Activated naive CD8-positive, alpha-beta T cell treated with anti-CD3 and anti-CD28 coated beads for 36 hours (primary cell): ENCODE measurements around the gene MACC1. TPM values are rescaled to one million over a fixed set of nuclear protein-coding genes. Genes with fewer than 3 reads are reported as not detected.

ENCODE experiments used
- DNase-seq: peaks from one replicate; pipeline ENCODE4 v3.0.0; 2021
- H3K27ac Mint-ChIP-seq: one replicate; pipeline ENCODE4 v1.8.0; 2022; ENCODE audit warnings: mild to moderate bottlenecking, moderate library complexity, mixed read lengths
- H3K27me3 Mint-ChIP-seq: one replicate; pipeline ENCODE4 v1.8.0; 2022; ENCODE audit warnings: mild to moderate bottlenecking, mixed read lengths
- H3K36me3 Mint-ChIP-seq: one replicate; pipeline ENCODE4 v1.8.0; 2021; ENCODE audit warnings: mild to moderate bottlenecking, mixed read lengths
- H3K4me1 Mint-ChIP-seq: one replicate; pipeline ENCODE4 v1.8.0; 2021; ENCODE audit warnings: mixed read lengths
- H3K4me3 Mint-ChIP-seq: one replicate; pipeline ENCODE4 v1.8.0; 2022; ENCODE audit warnings: mild to moderate bottlenecking, moderate library complexity, mixed read lengths
- H3K9me3 Mint-ChIP-seq: one replicate; pipeline ENCODE4 v1.8.0; 2022; ENCODE audit warnings: mixed read lengths
- total RNA-seq, 2 experiments: library from RNA; stranded (reverse); gene quantifications; one replicate each; pipeline ENCODE4 v1.2.3, GENCODE V29; 2021

Gene MACC1, protein sequence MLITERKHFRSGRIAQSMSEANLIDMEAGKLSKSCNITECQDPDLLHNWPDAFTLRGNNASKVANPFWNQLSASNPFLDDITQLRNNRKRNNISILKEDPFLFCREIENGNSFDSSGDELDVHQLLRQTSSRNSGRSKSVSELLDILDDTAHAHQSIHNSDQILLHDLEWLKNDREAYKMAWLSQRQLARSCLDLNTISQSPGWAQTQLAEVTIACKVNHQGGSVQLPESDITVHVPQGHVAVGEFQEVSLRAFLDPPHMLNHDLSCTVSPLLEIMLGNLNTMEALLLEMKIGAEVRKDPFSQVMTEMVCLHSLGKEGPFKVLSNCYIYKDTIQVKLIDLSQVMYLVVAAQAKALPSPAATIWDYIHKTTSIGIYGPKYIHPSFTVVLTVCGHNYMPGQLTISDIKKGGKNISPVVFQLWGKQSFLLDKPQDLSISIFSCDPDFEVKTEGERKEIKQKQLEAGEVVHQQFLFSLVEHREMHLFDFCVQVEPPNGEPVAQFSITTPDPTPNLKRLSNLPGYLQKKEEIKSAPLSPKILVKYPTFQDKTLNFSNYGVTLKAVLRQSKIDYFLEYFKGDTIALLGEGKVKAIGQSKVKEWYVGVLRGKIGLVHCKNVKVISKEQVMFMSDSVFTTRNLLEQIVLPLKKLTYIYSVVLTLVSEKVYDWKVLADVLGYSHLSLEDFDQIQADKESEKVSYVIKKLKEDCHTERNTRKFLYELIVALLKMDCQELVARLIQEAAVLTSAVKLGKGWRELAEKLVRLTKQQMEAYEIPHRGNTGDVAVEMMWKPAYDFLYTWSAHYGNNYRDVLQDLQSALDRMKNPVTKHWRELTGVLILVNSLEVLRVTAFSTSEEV
- under 1 TPM; 0.12 to 0.14 TPM for total RNA-seq

DNA sequence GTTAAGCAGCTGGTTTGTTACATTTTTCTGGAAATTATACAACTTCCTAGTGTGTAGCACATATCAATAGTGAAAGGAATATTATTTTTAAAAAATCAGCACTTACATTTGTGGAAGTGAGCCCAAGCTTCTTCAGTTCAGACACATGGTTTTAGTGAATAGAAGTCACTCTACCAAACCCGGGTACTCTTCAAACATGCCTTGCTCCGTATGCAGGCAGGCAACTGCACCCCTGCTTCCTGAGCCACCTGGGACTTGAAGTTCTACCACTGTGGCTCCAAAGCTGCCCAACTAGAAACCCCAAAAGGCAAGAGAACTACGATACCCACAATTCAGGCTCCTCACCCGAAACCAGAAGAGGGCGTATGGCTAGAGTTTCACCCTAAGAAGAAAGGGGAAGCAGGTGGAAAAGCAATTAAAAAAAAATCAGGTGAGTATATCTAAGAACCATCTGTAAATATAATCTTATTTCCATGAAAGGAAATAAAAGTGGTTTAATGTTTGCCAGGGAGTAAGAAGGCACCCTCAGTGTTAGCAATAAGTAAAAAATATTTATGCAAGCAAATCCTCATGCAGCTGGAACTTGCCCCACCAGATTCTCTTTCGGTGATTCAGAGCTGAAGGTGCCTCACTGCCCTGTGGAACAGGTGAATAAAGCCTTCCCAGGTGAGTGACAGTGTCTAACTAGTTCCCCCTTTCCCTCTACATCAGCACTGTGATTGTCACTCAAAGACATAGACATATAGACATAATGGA lies at the start of gene MACC1:
MACC1 (minus strand) TSS at position 192 of the 756 bp plus-strand sequence. CDS start 55,522 bp downstream, outside the sequence.
- peaks cover 23% of the 10 kb centered on the region for H3K4me1 Mint-ChIP-seq

DNA sequence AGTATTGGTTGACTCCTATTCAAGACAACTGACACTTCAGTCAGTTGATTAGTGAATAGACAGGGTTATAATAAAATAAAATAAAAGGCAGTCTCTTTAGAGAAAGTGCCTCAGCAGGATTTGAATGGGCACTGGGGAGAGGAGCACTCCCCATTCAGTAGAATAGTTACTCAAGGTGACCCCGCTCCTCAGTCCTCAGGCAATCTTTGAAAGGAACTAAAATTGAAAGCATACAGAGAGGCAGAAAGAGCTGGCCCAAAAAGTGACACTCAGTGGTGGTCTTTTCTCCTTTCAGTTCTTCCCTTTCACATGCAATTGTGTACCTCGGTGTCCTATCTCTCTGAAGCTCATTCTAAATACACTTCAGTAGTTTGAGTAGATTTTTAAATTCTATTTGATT lies 47.4 kb upstream of the MACC1 start:
- Mint-ChIP-seq H3K27me3 (no peaks in the 10 kb centered on the region), H3K4me3 (no peak overlapping the region), H3K4me1 (no peaks in the 10 kb centered on the region), H3K36me3 (no peaks in the 10 kb centered on the region), H3K9me3 (no peaks in the 10 kb centered on the region), H3K27ac (no peak overlapping the region)
- no peak for DNase-seq

More for the DNA sequence above, at the start of gene MACC1:
- no peaks in the 10 kb centered on the region for H3K9me3 Mint-ChIP-seq
- peak; percentile 6 for DNase-seq
- H3K36me3 Mint-ChIP-seq, result peaks cover 2% of the 10 kb centered on the region
- peaks cover 4% of the 10 kb centered on the region for H3K27me3 Mint-ChIP-seq
- no peak within 1 kb of the TSS for H3K4me3 Mint-ChIP-seq
- no peak within 1 kb of the TSS for H3K27ac Mint-ChIP-seq

DNA sequence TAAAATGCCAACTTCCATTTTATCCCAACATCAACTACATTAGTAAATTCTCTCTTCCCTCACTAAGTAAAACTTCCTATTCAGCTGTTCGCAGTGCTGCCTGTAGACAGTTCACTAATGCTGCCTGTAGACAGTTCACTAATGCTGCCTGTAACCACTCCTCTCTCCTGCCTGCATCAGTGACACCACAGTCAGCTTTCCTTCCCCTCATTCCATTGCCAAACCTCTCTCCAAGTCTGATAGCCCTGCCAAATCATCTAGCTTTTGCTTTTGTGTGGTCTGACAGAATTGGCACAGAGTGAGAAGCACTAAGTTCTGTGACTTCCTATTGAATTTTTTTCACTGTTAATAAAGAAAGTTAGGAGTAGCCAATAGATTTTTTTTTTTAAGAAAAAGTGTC lies 43.0 kb upstream of the MACC1 start:
- no peak overlapping the region for H3K27ac Mint-ChIP-seq
- no peaks in the 10 kb centered on the region for H3K4me1 Mint-ChIP-seq
- H3K36me3 Mint-ChIP-seq, result no peaks in the 10 kb centered on the region
- no peak for DNase-seq
- no peaks in the 10 kb centered on the region for H3K27me3 Mint-ChIP-seq
- no peak overlapping the region for H3K4me3 Mint-ChIP-seq
- no peaks in the 10 kb centered on the region for H3K9me3 Mint-ChIP-seq

DNA sequence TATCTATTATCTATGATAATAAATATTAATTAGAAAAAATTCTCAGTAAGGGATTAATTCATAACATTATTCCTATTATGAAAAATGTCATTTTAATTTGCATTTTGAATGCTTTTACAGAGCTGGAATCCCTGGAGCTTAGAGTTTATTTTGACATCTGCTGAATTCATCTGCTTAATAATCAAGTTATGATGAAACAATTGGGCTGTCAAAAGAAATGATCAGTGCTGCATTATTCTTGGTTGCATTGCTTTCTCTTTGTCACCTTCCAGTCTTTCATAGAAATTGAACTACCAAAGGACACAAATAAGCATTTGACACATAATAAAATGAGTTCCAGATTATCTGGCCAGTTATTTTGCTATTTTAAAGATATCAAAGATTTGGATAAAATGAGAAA lies 40.0 kb upstream of the MACC1 start:
- Mint-ChIP-seq H3K9me3 (no peaks in the 10 kb centered on the region), H3K4me3 (no peak overlapping the region), H3K27ac (no peak overlapping the region), H3K36me3 (no peaks in the 10 kb centered on the region), H3K27me3 (no peaks in the 10 kb centered on the region), H3K4me1 (no peaks in the 10 kb centered on the region)
- no peak for DNase-seq

DNA sequence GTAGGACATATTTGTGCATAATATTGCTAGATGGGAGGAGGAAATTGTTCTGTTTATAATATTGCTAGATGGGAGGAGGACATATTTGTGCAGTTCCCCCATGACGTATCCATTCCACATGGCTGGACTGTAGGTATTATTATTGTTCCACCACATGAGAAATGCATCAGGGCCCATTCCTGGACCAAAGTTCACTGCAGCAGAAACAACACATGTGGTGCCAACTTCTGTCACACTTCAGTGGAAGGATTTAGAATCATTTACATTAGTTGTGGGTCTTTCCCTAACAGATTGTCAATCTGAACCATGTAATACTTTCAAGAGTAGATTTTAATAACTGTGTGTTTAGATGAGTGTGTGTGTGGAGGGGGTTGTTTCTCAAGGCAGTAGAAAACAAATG lies 32.7 kb upstream of the MACC1 start:
- no peak for DNase-seq
- no peak overlapping the region for H3K4me3 Mint-ChIP-seq
- peaks cover 16% of the 10 kb centered on the region for H3K27me3 Mint-ChIP-seq
- no peaks in the 10 kb centered on the region for H3K36me3 Mint-ChIP-seq
- no peaks in the 10 kb centered on the region for H3K4me1 Mint-ChIP-seq
- peaks cover 1% of the 10 kb centered on the region for H3K9me3 Mint-ChIP-seq
- no peak overlapping the region for H3K27ac Mint-ChIP-seq

DNA sequence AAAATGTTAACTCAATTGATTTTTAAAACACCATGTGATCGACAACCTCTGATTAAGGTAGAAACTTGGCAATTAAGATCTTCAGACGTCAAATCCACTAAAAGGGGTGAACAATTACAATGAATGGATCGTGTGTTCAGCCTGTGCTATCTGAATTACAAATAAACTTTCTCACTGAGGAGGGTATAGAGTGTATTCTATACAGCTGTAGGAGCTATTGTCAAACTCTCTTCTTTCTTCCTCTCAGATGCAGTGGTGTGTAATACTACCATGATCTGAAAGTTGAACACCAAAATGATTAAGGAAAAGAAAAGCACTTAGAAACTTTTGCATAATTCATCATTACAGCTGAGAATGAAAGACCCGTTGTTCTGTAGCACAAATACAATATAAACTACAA lies 32.2 kb upstream of the MACC1 start:
- H3K9me3 Mint-ChIP-seq, result peaks cover 1% of the 10 kb centered on the region
- no peak overlapping the region for H3K4me3 Mint-ChIP-seq
- H3K27ac Mint-ChIP-seq, result no peak overlapping the region
- no peak for DNase-seq
- H3K36me3 Mint-ChIP-seq, result no peaks in the 10 kb centered on the region
- no peaks in the 10 kb centered on the region for H3K4me1 Mint-ChIP-seq
- peaks cover 16% of the 10 kb centered on the region for H3K27me3 Mint-ChIP-seq

DNA sequence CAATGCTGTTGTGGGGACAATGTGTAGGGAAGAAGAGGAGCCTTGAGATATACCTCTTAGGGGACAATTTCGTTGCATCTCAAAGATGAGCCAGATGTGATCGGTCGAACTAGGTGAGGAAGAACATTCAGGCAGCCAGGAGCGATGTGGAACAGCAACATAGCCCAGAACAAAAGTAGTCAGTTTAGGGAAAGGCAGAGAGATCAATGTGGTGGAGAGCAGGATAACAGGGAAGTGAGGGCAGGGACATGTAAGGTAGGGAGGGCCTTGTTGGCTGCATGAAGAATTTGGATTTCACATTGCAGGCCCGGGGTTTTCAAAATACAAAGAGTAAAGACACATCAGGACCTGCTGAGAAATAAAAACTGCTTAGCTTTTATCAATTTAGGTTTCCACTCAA lies 29.1 kb upstream of the MACC1 start:
- Mint-ChIP-seq H3K27me3 (peaks cover 16% of the 10 kb centered on the region), H3K9me3 (peaks cover 3% of the 10 kb centered on the region), H3K27ac (no peak overlapping the region), H3K36me3 (no peaks in the 10 kb centered on the region), H3K4me1 (no peaks in the 10 kb centered on the region), H3K4me3 (no peak overlapping the region)
- no peak for DNase-seq

DNA sequence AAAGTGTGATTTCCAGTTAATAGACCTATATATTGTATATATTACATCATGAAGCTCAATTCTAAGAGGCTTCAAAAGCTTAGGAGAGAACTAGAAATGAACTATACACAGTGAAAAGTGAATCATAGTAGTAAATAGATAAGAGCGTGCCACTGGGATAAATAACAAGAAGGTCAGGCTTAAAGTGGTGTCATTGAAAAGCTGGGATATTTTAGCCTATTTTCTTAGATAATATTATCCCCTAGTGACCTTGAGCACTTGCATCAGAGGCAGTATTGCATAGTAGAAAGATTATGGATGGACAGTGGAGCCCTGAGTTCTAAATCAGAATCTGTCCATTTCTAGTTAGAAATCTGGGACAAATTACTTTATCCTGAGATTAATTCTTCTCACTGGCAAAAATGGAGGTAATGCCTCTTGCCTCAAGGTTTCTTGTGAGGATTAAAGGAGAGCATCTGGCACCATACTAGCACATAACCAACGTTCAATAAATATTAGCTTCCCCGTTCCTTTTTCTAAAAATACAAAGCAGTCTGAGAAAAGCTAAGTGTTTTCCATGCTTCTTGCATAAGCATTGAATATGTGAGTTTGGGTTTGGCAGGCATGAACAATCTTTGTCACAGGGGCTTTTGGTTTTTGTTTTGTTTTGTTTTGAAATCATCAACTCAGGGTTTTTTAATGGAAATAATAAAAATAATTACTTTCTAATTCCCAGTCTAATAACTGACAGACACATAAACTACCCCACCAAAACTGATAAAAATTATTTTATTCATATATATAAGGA lies 27.3 kb upstream of the MACC1 start:
- Mint-ChIP-seq H3K36me3 (peaks cover 3% of the 10 kb centered on the region), H3K4me3 (no peak overlapping the region), H3K4me1 (peaks cover 4% of the 10 kb centered on the region), H3K9me3 (peaks cover 3% of the 10 kb centered on the region), H3K27me3 (peaks cover 13% of the 10 kb centered on the region), H3K27ac (no peak overlapping the region)
- no peak for DNase-seq

DNA sequence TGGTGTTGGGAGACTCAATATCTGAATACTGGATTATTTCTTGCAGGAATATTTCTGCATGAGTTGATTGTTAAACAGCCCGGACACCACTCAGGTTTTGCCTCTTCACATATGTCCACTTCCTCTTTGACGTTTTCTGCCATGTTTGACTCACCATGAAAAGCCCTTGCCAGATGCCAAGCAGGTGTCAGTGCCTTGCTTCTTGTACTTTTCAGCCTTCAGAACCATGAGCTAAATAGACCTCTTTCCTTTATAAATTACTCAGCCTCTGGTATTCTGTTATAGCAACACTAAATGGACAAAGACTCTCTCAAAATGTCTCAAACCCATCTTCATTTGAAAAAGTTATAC lies 24.7 kb upstream of the MACC1 start:
- no peak overlapping the region for H3K27ac Mint-ChIP-seq
- H3K9me3 Mint-ChIP-seq, result peaks cover 4% of the 10 kb centered on the region
- peaks cover 16% of the 10 kb centered on the region for H3K4me1 Mint-ChIP-seq
- peaks cover 3% of the 10 kb centered on the region for H3K36me3 Mint-ChIP-seq
- no peak for DNase-seq
- H3K4me3 Mint-ChIP-seq, result no peak overlapping the region
- H3K27me3 Mint-ChIP-seq, result peaks cover 6% of the 10 kb centered on the region

DNA sequence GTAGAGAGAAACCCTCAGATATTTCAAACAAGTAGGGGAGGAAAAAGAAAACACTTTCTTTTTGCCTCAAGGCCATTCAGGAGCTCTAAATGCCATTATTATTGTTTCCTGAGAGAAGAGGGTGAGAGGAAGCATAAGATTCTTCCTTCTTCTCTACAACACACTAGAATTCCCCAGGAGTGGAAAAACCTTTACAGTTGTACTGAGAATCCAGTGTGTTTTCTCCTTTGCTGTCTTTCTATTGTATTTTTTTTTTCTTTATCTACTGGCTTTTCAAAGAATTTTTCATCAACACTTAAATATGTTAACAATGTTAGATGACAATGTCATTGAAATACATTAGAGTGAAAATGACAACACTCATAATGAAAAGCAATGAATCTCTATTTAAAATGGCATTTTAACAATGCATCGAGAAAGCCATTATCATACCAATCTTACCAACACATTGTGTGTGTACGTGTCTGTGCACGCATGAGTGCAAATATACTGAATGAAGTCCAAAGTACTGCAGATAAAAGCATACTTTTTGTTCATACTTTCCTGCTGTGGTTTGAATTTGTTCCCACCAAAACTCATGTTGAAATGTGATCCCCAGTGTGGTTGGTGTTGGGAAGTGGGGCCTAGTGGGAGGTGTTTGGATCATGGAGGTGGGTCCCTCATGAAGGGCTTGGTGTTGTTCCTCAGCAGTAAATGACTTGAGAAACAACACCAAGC lies 24.2 kb upstream of the MACC1 start:
- H3K4me3 Mint-ChIP-seq, result no peak overlapping the region
- H3K4me1 Mint-ChIP-seq, result peaks cover 16% of the 10 kb centered on the region
- no peak for DNase-seq
- H3K27me3 Mint-ChIP-seq, result peaks cover 11% of the 10 kb centered on the region
- peaks cover 3% of the 10 kb centered on the region for H3K36me3 Mint-ChIP-seq
- H3K27ac Mint-ChIP-seq, result no peak overlapping the region
- H3K9me3 Mint-ChIP-seq, result peaks cover 4% of the 10 kb centered on the region

DNA sequence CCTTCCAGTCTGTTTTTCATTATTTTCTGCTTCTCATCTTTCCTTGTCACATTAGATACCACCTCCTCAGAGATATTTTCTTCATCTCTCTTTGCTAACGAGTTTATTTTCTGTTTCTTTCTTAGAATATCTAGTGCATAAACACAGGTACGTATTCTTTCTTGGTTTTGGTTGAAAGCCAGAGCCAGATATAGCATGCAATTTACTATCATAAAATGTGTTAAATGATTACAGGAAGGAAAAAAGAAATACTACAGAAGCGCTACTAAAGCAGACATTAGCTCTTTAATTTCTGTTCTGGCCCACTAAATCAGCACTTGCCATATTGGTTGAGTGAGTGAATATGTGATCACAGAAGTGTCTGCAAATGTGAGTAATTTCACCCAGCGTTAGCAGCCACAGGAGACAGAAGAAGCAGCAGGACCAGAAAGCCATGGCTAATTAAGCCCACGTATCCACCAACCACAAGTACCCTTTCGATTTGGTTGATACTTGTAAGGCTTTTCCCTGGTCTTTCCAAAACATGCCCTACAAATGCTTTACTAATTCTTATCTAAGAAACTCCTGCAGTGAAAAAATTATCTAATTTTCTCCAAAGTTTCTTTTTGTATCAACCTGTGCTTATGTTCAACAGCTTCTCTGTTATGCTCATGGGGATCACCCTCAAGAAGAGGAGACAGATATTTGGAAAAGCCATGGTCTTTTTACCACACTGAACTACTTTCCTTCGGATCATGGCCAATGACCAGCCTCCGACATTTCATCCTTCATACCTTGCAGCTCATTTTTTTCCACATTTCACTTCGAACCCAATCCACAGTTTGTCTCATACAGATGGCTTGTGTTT lies 23.1 kb upstream of the MACC1 start:
- Mint-ChIP-seq H3K36me3 (peaks cover 3% of the 10 kb centered on the region), H3K27me3 (peaks cover 18% of the 10 kb centered on the region), H3K4me3 (peak overlapping the region; percentile 53), H3K9me3 (peaks cover 7% of the 10 kb centered on the region), H3K27ac (no peak overlapping the region), H3K4me1 (peaks cover 16% of the 10 kb centered on the region)
- no peak for DNase-seq

DNA sequence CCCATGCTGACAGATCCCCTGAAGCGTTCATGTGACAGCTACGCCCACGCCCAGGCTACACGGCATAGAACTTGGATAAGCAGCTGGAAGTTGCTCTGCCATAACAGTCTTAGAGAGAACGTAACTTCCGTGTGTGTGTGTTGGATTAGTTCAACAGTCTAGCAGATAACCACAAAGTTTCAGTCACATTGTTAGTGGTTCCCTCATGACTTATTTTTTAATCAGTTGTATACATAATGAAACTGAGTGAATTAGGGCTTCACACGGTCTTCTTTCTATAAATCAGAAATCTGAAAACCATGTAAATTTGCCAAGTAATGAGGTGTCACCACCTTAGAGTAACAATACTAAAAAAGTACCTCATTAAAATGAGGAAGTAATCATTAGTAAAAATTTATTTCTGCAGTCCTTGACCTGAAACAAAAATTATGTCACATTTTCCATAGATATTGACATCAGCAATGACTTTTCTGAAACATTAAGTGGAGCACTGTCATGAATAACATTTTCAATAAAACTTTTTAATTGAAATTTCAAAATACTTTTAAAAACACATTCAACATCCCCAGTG lies 21.7 kb upstream of the MACC1 start:
- Mint-ChIP-seq H3K27ac (no peak overlapping the region), H3K4me1 (peaks cover 16% of the 10 kb centered on the region), H3K9me3 (peaks cover 7% of the 10 kb centered on the region), H3K4me3 (no peak overlapping the region), H3K36me3 (peaks cover 3% of the 10 kb centered on the region), H3K27me3 (peaks cover 23% of the 10 kb centered on the region)
- peak; percentile 11 for DNase-seq

DNA sequence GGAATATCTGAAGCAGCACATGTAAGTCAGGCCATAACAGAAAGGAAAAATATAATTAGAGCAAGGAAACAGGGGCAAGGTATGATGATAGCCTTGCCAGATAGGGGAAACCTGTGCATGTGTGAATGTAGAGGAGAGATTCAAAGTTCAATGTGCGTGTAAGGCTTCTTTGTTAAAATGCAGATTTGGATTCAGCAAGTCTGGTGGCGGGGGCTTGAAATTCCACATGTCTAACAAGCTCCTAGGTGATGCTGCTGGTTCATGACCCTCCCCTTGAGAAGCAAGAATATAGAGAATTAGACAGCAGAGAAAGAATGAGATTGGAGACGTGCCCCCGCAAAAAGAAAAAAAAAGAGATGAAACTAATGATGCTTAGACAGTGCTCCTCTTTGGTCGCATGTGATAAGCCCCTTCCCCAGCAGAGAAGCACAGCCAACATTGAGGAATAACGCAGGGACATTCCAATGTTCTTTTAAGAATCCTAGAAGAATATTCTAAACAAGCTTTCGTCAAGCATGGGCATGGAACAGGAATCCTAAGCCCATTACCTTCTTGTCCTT lies 21.1 kb upstream of the MACC1 start:
- peaks cover 3% of the 10 kb centered on the region for H3K36me3 Mint-ChIP-seq
- DNase-seq, result no peak
- H3K9me3 Mint-ChIP-seq, result peaks cover 7% of the 10 kb centered on the region
- peaks cover 16% of the 10 kb centered on the region for H3K4me1 Mint-ChIP-seq
- peaks cover 23% of the 10 kb centered on the region for H3K27me3 Mint-ChIP-seq
- no peak overlapping the region for H3K4me3 Mint-ChIP-seq
- H3K27ac Mint-ChIP-seq, result peak overlapping the region; percentile 21
